HUES6 (cell line): ENCODE data around the gene ACSM4.
"Not testable (repeated sequence)": the region's sequence is repeated elsewhere in the genome, so short reads cannot be mapped to it uniquely, and the experiment has no call there.

Experiments
- H3K27ac ChIP-seq: 2 replicates; pipeline ENCODE4 v1.7.0; 2013; ENCODE audit warnings: low read depth, mild to moderate bottlenecking, low read length, inconsistent platforms
- H3K27me3 ChIP-seq: 2 replicates; pipeline ENCODE4 v1.6.1; 2013; ENCODE audit warnings: low read length; ENCODE audit not compliant: control insufficient read depth, insufficient read depth
- H3K36me3 ChIP-seq: 2 replicates; pipeline ENCODE4 v1.6.1; 2013; ENCODE audit warnings: low read length; ENCODE audit not compliant: control insufficient read depth, insufficient read depth
- H3K4me1 ChIP-seq: 2 replicates; pipeline ENCODE4 v1.6.1; 2013; ENCODE audit warnings: low read length; ENCODE audit not compliant: control insufficient read depth, insufficient read depth
- H3K4me3 ChIP-seq: 2 replicates; pipeline ENCODE4 v1.5.1; 2013; ENCODE audit warnings: low read depth, low read length
- H3K9ac ChIP-seq: one replicate; pipeline ENCODE4 v1.6.1; 2013; ENCODE audit warnings: mild to moderate bottlenecking, low read length
- H3K9me3 ChIP-seq: 2 replicates; pipeline ENCODE4 v1.6.1; 2013; ENCODE audit warnings: low read depth, low read length; ENCODE audit not compliant: control insufficient read depth, insufficient read depth

Gene ACSM4

DNA sequence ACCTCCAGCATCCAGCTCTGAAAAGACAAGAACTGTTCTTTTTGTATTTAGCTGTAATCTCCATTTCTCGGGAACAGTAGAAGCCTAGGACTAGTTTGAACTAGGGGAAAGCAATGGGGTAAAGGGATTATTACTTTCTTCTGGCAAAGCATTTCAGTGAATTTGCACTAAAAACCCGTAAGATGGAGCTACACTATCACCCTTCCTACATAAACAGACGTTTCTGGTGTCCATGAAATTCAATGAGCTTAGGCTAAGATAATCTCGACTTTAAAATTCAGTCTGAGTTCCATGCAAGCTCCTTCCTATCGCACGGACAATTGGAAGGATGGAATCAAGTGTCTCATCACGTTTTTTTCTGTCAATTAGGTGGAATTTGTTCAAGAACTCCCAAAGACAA lies 24.0 kb downstream of the ACSM4 start:
- H3K27me3 ChIP-seq: no peaks in the 10 kb centered on the region
- no peak overlapping the region for H3K27ac ChIP-seq
- no peaks in the 10 kb centered on the region for H3K36me3 ChIP-seq
- H3K4me3 ChIP-seq: no peak overlapping the region
- H3K4me1 ChIP-seq: no peaks in the 10 kb centered on the region
- peaks cover 18% of the 10 kb centered on the region for H3K9me3 ChIP-seq
- no peak overlapping the region for H3K9ac ChIP-seq

DNA sequence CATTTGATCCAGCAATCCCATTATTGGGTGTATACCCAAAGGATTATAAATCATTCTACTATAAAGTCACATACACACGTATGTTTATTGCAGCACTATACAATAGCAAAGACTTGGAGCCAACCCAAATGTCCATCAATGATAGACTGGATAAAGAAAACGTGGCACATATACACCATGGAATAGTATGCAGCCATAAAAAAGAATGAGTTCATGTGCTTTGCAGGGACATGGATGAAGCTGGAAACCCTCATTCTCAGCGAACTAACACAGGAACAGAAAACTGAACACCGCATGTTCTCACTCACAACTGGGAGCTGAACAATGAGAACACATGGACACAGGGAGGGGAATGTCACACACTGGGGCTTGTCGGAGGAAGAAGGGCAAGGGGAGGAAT lies 33.9 kb downstream of the ACSM4 start:
- not testable (repeated sequence) for H3K4me1 ChIP-seq, H3K27ac ChIP-seq, H3K36me3 ChIP-seq, H3K9me3 ChIP-seq, H3K27me3 ChIP-seq, H3K4me3 ChIP-seq, H3K9ac ChIP-seq

DNA sequence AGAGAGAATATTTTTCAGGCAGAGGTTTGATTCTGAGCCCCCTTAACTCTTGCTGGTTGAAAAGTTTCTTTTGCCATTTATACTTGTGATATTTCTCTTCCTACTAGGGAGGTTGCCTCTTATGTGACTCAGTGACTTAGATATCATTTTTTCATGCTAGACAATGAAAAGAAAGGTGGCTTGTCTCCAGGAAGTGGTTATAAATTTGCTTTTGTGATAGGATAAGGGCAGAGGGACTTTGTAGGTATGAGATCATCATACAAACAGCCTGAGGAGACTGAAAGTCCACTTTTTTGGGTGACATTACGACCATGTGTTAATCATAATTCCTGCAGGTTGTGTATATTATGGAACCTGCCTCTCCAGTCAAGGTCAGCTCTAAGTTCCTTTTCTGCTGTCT lies 35.8 kb downstream of the ACSM4 start:
- H3K4me3 ChIP-seq: no peak overlapping the region

DNA sequence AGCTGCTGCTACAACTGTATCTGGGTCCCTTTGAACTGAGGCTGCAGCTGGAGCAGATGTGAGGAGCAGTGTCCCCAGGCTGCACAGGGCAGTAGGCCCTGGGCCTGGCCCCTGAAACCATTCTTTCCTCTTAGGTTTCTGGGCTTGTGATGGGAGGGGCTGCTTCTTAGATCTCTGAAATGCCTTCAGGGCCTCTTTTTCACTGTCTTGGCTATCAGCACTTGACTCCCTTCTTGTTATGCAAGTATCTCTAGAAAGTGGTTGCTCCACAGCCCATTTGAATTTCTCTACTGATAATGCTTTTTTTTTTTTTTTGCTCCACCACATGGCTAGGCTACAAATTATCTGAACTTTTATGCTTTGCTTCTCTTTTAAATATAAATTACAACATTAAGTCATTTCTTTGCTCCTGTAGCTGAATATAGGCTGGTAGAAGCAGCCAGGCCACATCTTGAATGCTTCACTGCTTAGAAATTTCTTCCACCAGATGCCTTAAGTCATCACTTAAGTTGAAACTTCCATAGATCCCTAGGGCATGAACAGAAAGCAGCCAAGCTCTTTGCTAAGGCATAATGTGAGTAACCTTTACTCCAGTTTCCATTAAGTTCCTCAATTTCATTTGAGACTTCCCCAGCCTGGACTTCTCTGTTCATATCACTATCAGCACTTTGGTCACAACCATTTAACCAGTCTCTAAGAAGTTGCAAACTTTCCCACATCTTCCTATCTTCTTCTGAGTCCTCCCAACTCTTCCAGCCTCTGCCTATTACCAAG lies 41.1 kb downstream of the ACSM4 start:
- H3K9ac ChIP-seq: no peak overlapping the region
- H3K9me3 ChIP-seq: peaks cover 41% of the 10 kb centered on the region
- no peak overlapping the region for H3K27ac ChIP-seq
- H3K4me3 ChIP-seq: no peak overlapping the region
- H3K27me3 ChIP-seq: no peaks in the 10 kb centered on the region
- no peaks in the 10 kb centered on the region; the same call in 1 of the 2 replicates for H3K36me3 ChIP-seq
- no peaks in the 10 kb centered on the region for H3K4me1 ChIP-seq

More for the DNA sequence above, 35.8 kb downstream of the ACSM4 start:
- H3K9me3 ChIP-seq: peaks cover 25% of the 10 kb centered on the region
- H3K27me3 ChIP-seq: no peaks in the 10 kb centered on the region
- H3K27ac ChIP-seq: no peak overlapping the region
- no peaks in the 10 kb centered on the region for H3K4me1 ChIP-seq
- H3K9ac ChIP-seq: no peak overlapping the region
- no peaks in the 10 kb centered on the region; the same call in 1 of the 2 replicates for H3K36me3 ChIP-seq

DNA sequence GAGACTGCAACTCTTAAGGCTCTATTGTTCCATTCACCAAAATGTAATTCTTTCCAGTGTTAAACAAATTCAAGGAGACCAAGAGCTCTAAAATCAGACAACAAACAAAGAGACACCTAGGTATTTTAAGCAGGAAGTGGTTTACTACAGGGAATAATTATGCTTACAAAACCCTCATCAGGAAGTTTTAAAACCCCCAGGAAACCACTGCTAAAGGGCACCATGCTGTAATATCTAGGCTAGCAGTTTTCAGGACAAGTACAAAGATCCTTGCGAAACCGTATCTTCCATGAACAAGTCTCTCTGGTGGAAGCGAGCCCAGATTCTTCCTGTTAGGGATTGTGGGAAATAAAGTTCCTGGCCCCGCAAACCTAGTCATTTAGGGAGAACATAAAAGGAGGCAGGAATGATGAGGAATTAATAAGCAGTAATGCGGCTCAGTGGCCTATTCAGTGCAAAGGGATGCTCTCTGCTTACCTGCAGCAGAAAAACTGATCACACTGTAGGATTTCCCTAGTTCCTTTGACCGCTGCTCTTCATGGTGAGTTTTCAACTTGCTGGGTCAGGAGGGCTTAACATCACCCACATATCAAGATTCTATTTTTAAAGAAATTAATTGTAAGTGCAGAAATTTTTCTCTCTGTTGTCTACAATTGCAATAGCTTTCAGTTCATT lies 42.8 kb downstream of the ACSM4 start:
- Histone ChIP-seq H3K4me1 (no peaks in the 10 kb centered on the region), H3K36me3 (no peaks in the 10 kb centered on the region; the same call in 1 of the 2 replicates), H3K4me3 (no peak overlapping the region), H3K9ac (no peak overlapping the region), H3K27ac (no peak overlapping the region), H3K9me3 (peaks cover 41% of the 10 kb centered on the region), H3K27me3 (no peaks in the 10 kb centered on the region)

DNA sequence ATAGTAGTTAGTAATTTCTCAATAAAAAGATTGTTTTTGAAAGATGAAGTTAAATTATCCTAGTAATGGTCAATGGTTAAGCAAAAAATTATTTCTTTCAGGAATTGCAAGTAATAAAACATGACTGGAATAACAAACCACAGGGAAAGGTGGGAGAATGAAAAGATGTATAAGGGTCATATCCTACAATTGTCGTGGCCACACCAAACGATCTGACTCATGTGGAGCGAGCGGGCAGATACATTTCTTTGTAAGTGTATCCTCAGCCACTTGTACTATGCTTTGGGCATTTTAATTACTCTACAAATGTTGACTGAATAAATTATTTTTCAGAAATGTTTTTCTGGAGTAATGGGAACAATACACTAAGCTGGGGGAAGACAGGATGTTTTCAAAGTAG lies 45.5 kb downstream of the ACSM4 start:
- H3K27ac ChIP-seq: no peak overlapping the region
- no peaks in the 10 kb centered on the region; the same call in 1 of the 2 replicates for H3K36me3 ChIP-seq
- peaks cover 19% of the 10 kb centered on the region for H3K9me3 ChIP-seq
- no peak overlapping the region for H3K9ac ChIP-seq
- H3K4me1 ChIP-seq: no peaks in the 10 kb centered on the region
- no peak overlapping the region for H3K4me3 ChIP-seq
- H3K27me3 ChIP-seq: no peaks in the 10 kb centered on the region

DNA sequence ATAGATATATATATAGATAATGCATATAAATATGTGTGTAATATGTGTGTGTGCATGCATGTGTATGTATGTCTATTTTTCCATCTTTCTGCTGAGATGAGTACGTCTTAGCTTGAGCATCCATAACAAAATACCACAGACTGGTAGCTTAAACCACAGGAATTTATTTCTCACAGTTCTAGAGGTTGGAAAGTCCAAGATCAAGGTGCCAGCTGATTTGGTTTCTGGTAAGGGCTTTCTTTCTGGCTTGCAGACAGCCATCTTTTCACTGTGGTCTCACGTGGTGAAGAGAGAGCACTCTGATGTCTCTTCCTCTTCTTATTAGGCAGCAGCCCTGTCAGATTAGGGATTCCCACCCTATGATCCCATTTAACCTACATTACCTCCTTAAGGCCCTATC lies 47.3 kb downstream of the ACSM4 start:
- no peaks in the 10 kb centered on the region for H3K36me3 ChIP-seq
- no peaks in the 10 kb centered on the region for H3K27me3 ChIP-seq
- no peak overlapping the region for H3K27ac ChIP-seq
- no peaks in the 10 kb centered on the region for H3K4me1 ChIP-seq
- H3K9ac ChIP-seq: no peak overlapping the region
- peaks cover 4% of the 10 kb centered on the region; the same call in 1 of the 2 replicates for H3K9me3 ChIP-seq
- H3K4me3 ChIP-seq: no peak overlapping the region

DNA sequence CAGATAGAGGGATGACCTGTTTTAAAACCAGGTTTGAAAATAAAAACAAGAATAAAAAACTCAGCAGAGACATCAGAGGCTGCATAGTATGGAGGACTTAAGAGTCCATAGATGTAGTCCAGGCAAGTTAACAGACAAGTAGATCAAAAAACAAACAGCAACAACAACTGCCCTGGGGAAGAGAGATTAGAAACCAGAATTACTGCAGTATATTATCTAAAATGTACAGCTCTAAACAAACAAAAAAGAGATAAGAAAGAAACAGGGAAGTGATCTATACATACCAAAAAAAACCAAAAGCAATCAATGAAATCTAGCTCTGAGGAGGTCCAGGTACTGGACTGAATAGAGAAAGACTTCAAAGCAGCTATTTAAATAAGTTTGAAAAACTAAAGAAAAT lies 48.8 kb downstream of the ACSM4 start:
- Histone ChIP-seq H3K9ac (no peak overlapping the region), H3K4me1 (no peaks in the 10 kb centered on the region)

DNA sequence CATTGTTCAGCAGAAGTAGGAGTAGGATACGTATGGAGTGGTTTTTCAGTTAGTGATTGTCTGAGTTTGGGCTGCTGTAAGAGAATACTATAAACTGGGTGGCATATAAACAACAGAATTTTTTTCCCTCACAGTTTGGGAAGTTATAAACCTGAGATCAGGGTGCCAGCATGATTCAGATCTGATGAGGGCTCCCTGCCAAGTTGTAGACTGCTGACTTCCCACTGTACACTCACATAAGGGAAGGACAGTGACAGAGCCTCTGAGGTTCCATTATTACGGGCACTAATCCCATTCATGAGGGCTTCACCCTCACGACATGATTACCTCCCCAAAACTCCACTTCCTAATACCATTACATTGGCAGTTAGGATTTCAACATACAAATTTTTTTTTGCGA lies 50.7 kb downstream of the ACSM4 start:
- no peak overlapping the region for H3K9ac ChIP-seq
- no peak overlapping the region for H3K27ac ChIP-seq
- no peaks in the 10 kb centered on the region for H3K9me3 ChIP-seq
- no peaks in the 10 kb centered on the region for H3K27me3 ChIP-seq
- H3K4me3 ChIP-seq: no peak overlapping the region
- H3K4me1 ChIP-seq: no peaks in the 10 kb centered on the region
- H3K36me3 ChIP-seq: no peaks in the 10 kb centered on the region

More for the DNA sequence above, 48.8 kb downstream of the ACSM4 start:
- no peak overlapping the region for H3K4me3 ChIP-seq
- H3K36me3 ChIP-seq: no peaks in the 10 kb centered on the region
- no peak overlapping the region for H3K27ac ChIP-seq
- no peaks in the 10 kb centered on the region for H3K9me3 ChIP-seq
- no peaks in the 10 kb centered on the region for H3K27me3 ChIP-seq

DNA sequence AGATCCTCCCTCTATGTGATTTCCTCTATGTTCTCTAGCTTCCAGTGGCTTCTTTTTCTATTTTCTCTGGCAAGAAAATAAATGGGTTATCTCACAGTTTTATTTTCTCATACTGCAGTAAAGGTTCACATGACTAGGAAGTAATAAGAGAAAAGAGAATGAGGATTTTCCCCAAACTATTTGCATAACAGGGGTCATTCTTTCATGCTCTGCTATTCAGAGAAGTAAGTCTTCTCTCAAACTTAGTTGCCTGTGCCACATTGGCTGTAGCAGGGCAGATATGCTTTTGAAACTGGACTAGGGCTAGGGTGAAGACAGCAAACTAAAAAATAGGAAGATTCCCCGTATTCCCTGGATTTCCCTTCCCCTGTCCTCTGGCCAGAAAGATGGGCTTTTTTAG lies 57.4 kb downstream of the ACSM4 start:
- H3K27ac ChIP-seq: no peak overlapping the region
- peaks cover 2% of the 10 kb centered on the region; the same call in 1 of the 2 replicates for H3K9me3 ChIP-seq
- no peaks in the 10 kb centered on the region for H3K4me1 ChIP-seq
- no peak overlapping the region for H3K4me3 ChIP-seq
- H3K9ac ChIP-seq: no peak overlapping the region
- H3K27me3 ChIP-seq: no peaks in the 10 kb centered on the region
- H3K36me3 ChIP-seq: no peaks in the 10 kb centered on the region

DNA sequence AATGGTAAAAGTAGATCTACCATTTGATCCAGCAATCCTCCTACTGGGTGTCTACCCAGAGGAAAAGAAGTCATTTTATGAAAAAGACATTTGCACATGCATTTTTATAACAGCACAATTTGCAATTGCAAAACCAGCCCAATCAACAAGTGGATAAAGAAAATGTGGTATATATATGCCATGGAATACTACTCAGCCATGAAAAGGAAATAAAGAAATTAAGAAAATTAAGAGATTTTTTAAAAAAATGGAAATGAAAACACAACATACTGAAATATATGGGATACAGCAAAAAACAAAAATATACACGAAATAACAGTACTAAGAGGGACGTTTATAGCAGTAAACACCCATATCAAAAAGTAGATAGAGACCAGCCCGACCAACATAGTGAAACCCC lies 58.9 kb downstream of the ACSM4 start:
- Histone ChIP-seq H3K9ac (no peak overlapping the region), H3K4me1 (no peaks in the 10 kb centered on the region), H3K36me3 (no peaks in the 10 kb centered on the region), H3K27me3 (no peaks in the 10 kb centered on the region), H3K27ac (no peak overlapping the region), H3K9me3 (peaks cover 2% of the 10 kb centered on the region; the same call in 1 of the 2 replicates), H3K4me3 (no peak overlapping the region)
